Measurements from ENCODE around the gene EMID1.

The EMID1 gene

DNA sequence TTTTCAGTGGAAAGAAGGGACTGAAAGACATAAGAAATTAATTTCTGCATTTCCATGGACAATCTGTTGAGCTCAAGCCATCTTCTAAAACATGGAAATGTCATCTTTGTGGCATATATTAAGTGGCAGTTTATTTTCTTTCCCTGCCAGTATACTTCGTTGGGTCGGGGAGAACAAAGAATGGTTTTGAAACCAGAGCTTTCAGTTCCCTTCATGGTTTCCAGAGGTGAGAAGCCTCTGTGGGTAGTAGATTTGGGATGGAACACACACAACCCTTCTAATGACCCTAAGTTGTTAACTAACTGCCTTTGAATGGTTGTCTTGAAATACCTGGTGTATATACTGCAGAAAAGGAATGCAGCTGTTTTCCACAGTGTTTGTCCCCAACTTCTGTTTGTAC lies 83.1 kb downstream of the EMID1 start:
- no peak for DNase-seq (ENCODE audit: low read depth in 2 of 2)

DNA sequence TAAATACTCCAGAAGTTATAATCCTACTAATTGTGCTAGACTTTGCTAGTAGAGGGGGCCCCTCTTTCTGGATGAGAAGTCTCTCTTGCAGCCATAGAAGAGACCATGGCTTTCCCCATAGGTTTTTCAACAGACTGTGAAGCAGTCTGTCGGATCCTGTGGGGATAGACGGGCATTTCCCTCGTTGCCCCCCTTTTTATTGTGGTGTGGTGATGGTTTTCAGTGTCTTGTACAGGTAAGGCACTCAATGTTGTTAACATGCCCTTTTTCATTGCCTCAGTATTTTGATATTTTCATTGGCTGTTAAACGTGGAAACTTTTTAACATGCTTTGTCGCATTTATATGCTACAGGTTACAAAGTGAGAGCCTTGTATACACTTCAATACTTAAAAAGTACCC lies 84.4 kb downstream of the EMID1 start:
- no peak for DNase-seq (ENCODE audit: low read depth in 2 of 2)

DNA sequence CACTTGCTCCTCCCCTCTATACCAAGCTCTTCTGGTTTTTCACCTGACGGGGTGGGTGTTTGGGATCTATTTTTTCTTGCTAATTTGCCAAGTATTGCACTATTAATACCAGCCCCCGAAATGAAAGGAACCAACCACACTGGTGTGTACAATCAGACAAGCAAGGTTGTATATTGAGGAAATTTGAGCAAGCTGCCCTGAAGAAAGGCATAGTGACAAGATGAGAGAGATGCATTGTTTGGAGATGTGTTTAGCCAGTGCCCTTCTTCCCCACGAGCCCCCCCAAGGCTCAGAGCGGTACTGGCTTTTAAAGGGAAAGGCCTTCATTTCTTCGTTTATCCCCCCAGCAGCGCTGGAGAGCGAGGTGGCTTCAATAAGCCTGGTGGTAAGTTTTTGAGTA lies 85.5 kb downstream of the EMID1 start:
- DNase-seq (ENCODE audit: low read depth in 2 of 2): no peak

DNA sequence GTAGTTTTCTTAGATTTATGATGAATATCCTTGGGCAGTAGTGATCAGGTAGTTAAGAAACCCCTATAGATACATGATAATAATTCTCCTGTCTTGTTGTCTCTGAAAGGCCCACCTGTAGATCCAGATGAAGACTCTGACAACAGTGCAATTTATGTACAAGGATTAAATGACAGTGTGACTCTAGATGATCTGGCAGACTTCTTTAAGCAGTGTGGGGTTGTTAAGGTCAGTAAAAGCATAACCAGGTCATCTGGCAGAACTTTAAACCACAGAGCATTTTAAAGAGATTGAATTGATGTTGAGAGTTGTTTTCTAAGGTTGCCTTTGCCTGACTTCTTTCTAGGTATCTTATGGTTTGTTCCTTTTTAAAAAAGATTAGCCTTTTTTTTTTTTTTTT lies 86.7 kb downstream of the EMID1 start:
- no peak for DNase-seq (ENCODE audit: low read depth in 2 of 2)

DNA sequence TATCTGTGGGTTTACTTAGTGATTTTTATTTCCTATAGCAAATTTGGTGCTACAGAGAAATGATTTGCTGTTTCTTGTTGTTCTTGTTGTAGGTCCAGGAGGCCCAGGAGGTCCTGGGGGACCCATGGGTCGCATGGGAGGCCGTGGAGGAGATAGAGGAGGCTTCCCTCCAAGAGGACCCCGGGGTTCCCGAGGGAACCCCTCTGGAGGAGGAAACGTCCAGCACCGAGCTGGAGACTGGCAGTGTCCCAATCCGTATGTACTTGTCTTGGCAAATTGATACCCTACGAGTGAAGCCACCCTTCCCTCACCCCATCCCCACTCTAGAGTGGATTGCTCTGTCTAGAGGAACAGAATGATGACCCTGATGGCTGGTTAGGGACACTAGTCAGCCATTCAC lies 92.9 kb downstream of the EMID1 start:
- no peak for DNase-seq (ENCODE audit: low read depth in 2 of 2)

DNA sequence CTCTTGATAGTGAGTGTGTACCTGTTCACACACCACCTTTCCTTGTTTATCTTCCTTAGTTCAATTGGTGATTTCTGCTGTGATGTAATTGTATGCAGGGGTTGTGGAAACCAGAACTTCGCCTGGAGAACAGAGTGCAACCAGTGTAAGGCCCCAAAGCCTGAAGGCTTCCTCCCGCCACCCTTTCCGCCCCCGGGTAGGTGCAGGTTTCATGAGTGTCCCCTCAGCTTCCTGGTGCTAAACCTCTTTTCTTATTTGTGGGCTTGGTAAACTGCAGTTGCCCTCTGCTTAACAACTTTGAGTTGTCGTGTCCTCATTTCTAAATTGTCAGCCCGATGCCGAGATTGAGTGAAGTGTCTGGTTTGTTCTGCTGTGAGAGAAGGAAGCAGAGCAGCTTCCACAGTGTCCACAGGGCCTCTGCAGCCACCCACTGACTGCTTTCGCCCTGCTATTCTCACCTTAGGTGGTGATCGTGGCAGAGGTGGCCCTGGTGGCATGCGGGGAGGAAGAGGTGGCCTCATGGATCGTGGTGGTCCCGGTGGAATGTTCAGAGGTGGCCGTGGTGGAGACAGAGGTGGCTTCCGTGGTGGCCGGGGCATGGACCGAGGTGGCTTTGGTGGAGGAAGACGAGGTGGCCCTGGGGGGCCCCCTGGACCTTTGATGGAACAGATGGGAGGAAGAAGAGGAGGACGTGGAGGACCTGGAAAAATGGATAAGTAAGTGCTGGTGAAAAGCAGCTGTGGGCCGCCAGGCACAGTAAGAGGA lies 93.6 kb downstream of the EMID1 start:
- no peak for DNase-seq (ENCODE audit: low read depth in 2 of 2)

DNA sequence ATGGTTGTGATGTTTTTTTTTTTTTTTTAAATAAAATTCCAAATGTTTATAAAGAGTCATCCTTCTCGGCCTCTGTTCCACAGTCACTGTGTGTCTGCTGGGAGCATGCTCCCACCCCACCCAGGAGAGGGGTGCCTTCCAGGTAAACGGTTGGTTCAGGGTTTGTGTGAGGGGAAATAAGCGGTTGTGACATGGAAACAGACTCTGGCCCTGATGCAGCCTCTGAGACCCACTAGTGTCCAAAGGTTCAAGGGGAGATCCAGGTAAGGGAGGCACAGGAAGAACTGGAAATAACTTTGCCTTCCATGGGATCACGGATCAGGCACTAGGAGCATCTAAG lies 94.7 kb downstream of the EMID1 start:
- DNase-seq (ENCODE audit: low read depth in 2 of 2): no peak

DNA sequence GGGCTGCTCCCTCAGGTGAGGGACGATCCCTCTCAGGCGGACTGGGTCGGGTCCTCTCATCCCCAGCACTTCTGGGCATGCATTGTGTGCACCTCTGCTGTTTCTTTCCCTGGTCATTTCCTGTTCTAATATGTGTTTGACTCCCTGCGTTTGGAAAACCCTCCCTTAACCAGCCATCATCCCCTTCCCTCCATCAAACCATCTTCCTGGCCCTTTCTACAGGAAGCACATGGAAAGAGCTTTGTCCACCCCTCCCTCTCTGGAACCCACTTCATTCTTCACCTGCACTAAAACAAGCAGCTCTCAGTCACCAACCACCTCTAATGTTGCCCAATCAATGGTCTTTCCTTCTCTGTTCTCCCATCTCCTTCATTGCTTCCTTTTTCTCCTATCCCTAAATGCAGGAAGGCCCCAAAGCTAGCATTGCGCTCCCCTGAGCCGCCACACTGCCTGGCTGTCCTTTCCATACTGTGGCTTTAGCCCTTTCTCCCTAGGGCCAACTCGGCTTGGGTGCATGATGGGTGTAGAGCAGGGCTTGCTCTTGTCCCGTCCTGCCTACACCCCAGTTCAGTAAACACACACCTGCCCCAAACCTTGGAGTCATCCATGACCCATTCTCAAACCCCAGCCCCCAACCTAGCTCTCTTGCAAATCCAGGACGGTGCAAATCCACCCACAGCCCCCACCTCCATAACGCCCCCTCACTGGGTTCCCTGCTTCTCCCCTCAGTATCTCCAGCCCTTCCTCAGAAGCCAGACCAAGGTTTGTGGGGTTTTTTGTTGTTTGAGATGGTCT lies 95.3 kb downstream of the EMID1 start:
- no peak for DNase-seq (ENCODE audit: low read depth in 2 of 2)

DNA sequence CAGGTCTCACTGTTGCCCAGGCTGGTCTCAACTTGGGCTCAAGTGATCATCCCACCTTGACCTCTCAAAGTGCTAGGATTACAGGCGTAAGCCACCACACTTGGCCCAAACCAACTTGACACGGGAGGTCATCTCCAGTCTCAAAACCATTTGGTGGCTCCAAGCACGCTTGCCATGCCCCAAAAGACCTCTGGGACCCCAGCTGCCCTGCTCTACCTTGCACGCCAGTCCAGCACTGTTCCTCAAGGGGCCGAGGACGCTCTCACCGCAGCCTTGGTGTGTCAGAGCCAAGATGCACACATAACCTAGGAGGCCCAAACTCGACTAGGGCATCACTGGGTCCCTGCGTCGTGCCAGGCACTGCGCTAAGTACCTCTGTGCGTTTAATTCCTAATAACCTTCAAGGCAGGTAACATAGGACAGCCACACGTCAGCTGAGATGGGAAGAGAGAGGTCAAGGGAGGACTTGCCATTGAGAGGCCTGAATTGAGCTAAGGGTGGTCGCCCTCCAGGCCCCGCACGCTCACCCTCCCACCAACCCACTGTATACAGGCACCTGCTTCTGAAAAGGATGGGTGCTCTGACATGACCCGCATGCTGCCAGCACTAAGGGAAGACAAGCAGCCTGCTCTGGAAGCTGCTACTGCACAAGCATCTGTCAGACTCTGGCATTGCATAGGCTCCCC lies 96.2 kb downstream of the EMID1 start:
- DNase-seq (ENCODE audit: low read depth in 2 of 2): no peak

DNA sequence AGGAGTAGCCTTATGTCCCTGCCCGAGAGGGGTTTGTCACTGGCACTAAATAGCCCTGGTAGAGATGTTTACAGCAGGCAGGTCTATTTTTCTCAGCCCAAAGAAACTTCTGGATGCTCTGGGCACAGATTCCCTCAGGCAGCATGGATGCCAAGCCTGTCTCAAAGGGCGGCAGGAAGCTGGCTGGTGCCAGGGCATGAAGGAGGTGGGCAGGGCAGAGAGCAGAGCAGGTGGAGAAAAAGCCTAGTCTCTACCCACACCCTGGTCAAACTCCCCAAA lies 96.6 kb downstream of the EMID1 start:
- no peak for DNase-seq (ENCODE audit: low read depth in 2 of 2)

DNA sequence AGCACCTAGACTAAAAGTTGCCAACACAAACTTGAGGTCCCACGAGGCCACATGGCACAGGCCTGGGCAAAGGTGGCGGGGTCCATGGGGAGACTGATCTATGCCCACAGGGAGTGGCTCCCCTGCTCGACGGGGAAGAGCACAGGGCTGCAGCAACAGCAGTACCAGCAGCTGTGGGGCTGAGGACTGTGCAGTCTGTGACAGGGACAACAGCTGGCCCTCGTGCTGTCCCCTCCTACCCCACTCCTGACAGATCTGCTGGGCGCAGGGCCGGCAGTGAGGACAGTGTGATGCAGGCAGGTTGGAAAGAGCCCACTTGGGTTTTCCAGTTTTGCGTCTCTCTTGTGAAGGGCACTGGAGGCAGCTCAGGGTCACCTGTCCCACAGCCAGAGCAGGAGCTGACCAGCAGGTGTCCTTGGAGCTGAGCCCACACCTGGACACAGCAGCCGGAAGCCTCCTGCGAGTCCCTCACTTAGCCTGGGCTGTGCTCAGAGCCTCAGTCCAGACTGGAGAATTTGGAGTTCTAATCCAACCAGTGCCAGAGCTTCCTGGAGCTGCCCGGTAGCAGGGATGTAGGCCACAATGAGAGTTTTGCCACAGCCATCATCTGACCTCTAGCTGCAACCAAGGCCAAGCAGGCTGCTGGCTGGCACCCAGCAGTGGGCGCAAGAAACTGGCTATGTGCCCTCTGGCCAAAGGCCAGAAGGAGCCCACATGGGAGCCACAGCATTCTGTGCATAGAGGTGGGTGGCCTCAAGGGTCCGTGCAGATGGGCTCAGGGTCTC lies 97.2 kb downstream of the EMID1 start:
- DNase-seq (ENCODE audit: low read depth in 2 of 2): no peak

DNA sequence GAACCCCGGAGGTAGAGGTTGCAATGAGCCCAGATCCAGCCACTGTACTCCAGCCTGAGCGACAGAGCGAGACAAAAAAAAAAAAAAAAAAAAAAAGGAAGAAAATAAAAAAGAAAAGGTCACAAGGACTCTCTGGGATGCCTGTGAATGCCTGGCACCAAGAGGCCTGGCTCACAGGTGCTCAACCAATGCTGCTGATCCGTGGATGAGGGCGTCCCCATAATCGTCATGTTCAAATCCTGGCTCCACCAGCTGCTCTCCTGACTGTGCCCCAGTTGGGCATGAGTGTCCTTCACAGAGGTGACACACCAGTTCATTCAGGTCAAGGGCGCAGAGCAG lies 100.1 kb downstream of the EMID1 start:
- no peak for DNase-seq (ENCODE audit: low read depth in 2 of 2)

DNA sequence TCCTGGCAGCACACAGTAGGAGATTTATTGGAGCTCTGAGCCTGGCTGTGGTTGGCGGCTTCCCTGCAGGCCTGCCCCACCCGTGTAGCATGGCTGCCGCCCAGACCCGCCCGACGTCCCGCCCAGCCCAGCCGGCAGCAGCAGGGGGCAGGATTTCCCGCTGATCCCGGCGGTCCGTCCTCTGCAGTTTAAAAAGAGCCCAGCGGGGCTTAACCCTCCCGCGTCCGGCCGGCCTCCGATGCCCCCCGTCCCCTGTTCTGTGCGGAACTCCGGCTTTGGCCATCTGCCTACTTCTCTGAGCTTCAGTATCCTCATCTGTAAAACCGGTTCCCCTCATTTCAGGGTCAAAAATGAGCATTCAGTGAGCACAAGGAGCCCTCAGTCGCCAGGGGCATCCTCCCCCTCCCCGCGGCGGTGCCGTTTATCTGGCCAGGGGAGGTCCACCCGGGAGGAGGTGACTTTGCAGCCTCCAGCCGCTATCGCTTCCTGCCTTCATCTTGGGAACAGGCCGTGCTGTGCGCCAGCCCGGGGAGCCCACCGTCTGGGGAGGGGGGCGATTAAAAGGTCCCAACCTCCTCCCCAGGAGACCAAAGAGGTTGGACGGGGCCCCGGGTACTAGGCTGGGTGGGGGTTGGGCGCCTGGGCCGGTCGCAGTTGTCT lies 100.6 kb downstream of the EMID1 start, which contains the start of gene GAS2L1:
GAS2L1 (plus strand) TSS at position 476 of the 660 bp plus-strand sequence. CDS start 1,456 bp downstream, outside the sequence.
- DNase-seq (ENCODE audit: low read depth in 2 of 2): no peak

DNA sequence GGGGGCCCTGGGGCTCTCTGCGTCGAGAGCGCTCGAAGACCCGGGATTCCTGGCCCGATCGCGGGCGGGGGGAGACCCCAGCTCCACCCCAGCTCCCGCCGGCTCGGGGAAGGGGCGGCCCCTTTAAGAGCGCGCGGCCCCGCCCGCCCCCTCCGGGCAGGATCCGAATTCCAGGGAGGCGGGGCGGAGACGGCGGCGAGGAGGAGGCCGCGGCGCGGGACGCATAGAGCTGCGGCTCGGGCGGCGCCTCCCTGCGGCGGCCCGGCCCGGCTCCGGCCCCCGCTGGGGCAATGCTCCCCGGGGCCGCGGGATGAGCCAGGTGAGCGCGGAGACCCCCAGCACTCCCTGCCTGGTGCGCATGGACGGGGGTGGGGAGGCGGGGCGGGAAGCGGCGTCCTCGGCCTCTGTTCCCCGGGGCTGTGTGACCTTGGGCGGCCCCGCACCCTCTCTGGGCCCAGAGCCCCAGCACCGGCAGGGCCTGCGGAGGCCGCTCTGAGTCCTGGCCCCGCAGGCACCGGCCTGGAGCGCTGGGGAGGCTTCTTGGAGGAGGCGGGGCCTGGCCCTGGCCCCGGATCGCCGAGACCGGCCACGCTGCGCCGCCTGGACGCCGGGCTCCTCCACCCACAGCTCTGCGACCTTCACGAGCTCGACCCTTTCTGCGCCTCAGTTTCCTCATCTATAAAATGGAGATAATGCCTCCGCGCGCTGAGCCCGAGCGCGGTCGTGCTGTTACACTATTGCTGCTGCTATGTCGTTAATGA lies 101.3 kb downstream of the EMID1 start:
- DNase-seq (ENCODE audit: low read depth in 2 of 2): no peak

DNA sequence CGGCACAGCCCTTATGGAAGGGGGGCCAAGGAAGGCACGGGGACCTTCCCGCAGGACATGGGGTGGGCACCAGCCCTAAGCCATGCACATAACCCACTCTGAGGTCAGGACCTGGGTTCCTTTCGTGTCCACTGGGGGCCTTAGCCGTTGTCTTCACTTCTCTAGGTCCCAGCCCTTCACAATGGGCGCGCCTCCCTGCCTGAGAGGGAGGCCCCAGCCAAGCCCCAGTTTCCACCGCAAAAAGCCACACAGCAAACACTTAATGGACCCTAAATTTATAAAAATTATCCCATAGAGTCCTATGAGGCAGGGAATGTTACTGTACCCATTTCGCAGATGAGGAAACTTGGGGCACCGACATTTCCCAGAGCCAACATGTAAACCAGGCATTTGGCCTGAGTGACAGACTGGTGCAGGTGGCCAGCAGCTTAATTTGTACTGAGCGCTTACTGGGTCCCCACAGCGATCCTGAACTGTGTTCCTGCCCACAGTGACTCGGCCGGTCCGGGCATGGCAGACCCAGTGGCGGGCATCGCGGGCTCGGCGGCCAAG lies 102.0 kb downstream of the EMID1 start:
- no peak for DNase-seq (ENCODE audit: low read depth in 2 of 2)

DNA sequence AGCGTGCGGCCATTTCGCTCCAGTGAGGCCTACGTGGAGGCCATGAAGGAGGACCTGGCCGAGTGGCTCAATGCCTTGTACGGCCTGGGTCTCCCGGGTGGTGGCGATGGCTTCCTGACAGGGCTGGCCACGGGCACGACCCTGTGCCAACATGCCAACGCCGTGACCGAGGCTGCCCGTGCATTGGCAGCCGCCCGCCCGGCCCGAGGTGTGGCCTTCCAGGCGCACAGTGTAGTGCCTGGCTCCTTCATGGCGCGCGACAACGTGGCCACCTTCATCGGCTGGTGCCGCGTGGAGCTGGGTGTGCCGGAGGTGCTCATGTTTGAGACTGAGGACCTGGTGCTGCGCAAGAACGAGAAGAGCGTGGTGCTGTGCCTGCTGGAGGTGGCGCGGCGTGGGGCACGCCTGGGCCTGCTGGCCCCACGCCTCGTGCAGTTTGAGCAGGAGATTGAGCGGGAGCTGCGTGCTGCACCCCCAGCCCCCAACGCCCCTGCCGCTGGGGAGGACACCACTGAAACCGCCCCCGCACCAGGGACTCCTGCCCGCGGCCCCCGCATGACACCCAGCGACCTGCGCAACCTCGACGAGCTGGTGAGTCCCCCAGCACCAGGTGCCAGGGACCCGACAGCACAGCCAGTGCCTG lies 102.6 kb downstream of the EMID1 start:
- no peak for DNase-seq (ENCODE audit: low read depth in 2 of 2)

DNA sequence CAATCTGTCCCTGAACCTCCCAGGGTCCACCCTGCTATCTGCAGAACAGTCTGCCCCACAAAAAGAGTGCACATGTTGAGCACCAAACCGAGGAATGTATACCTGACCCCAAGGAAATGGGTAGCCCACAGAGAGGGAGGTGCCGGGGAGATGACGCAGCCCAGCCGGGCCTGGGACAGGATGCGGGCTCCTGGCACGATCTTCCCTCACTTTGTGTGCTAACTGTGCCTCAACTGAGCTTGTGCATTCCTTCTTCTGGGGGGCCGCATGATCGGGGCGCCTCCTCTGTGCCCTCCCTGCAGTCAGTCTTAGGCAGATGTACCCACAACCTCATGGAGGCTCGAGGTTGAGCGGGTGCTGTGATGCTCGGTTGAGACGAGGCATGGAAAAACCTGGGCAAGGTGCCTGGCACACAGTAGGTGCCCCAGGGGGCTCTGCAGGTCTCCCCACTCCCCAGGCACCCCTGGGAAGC lies 103.1 kb downstream of the EMID1 start:
- DNase-seq (ENCODE audit: low read depth in 2 of 2): no peak

All from activated CD4-positive, alpha-beta T cell treated with anti-CD3 and anti-CD28 coated beads for 24 hours (primary cell).